Activated naive CD4-positive, alpha-beta T cell treated with anti-CD3 and anti-CD28 coated beads, Interleukin-2, amount 50 U/mL, for 24 hours (primary cell): ENCODE data around the gene MGP.

Source experiments
- H3K27ac Mint-ChIP-seq: one replicate; pipeline ENCODE4 v1.8.0; 2021; ENCODE audit warnings: mild to moderate bottlenecking, mixed read lengths
- H3K27me3 Mint-ChIP-seq: one replicate; pipeline ENCODE4 v1.8.0; 2021; ENCODE audit warnings: mixed read lengths
- H3K36me3 Mint-ChIP-seq: one replicate; pipeline ENCODE4 v1.8.0; 2021; ENCODE audit warnings: mixed read lengths
- H3K4me1 Mint-ChIP-seq: one replicate; pipeline ENCODE4 v1.8.0; 2021; ENCODE audit warnings: mixed read lengths
- H3K4me3 Mint-ChIP-seq: one replicate; pipeline ENCODE4 v1.8.0; 2021; ENCODE audit warnings: mild to moderate bottlenecking, mixed read lengths
- H3K9me3 Mint-ChIP-seq: one replicate; pipeline ENCODE4 v1.8.0; 2021; ENCODE audit warnings: mixed read lengths

Gene MGP

GRCh38 chr12:14852880-14853279 is 32.8 kb downstream of the MGP start:
- H3K36me3 Mint-ChIP-seq, result peaks cover 2% of the 10 kb centered on the region
- no peaks in the 10 kb centered on the region for H3K9me3 Mint-ChIP-seq
- no peaks in the 10 kb centered on the region for H3K4me1 Mint-ChIP-seq
- H3K4me3 Mint-ChIP-seq, result no peak overlapping the region
- no peak overlapping the region for H3K27ac Mint-ChIP-seq
- H3K27me3 Mint-ChIP-seq, result no peaks in the 10 kb centered on the region

GRCh38 chr12:14850929-14851663 is 34.6 kb downstream of the MGP start:
- Mint-ChIP-seq H3K36me3 (no peaks in the 10 kb centered on the region), H3K27ac (no peak overlapping the region), H3K4me3 (no peak overlapping the region), H3K27me3 (no peaks in the 10 kb centered on the region), H3K4me1 (peaks cover 5% of the 10 kb centered on the region), H3K9me3 (no peaks in the 10 kb centered on the region)

GRCh38 chr12:14849661-14850060 is 36.0 kb downstream of the MGP start:
- no peak overlapping the region for H3K27ac Mint-ChIP-seq
- H3K9me3 Mint-ChIP-seq, result no peaks in the 10 kb centered on the region
- no peaks in the 10 kb centered on the region for H3K27me3 Mint-ChIP-seq
- H3K36me3 Mint-ChIP-seq, result no peaks in the 10 kb centered on the region
- no peak overlapping the region for H3K4me3 Mint-ChIP-seq
- H3K4me1 Mint-ChIP-seq, result peaks cover 10% of the 10 kb centered on the region

- Mint-ChIP-seq H3K9me3 (no peaks in the 10 kb centered on the region), H3K4me1 (peaks cover 10% of the 10 kb centered on the region), H3K27ac (no peak overlapping the region), H3K27me3 (no peaks in the 10 kb centered on the region), H3K36me3 (no peaks in the 10 kb centered on the region), H3K4me3 (no peak overlapping the region)
Observed at GRCh38 chr12:14846876-14847580, 38.6 kb downstream of the MGP start.

GRCh38 chr12:14846042-14846587 is 39.5 kb downstream of the MGP start:
- Mint-ChIP-seq H3K36me3 (no peaks in the 10 kb centered on the region), H3K4me1 (peaks cover 10% of the 10 kb centered on the region), H3K27me3 (no peaks in the 10 kb centered on the region), H3K9me3 (no peaks in the 10 kb centered on the region), H3K4me3 (no peak overlapping the region), H3K27ac (no peak overlapping the region)

- Mint-ChIP-seq H3K4me1 (peaks cover 10% of the 10 kb centered on the region), H3K27ac (peak overlapping the region; percentile 10), H3K9me3 (no peaks in the 10 kb centered on the region), H3K4me3 (no peak overlapping the region), H3K27me3 (no peaks in the 10 kb centered on the region), H3K36me3 (no peaks in the 10 kb centered on the region)
Observed at GRCh38 chr12:14845350-14845750, 40.3 kb downstream of the MGP start.

GRCh38 chr12:14844401-14844800 is 41.3 kb downstream of the MGP start:
- Mint-ChIP-seq H3K4me3 (no peak overlapping the region), H3K36me3 (no peaks in the 10 kb centered on the region), H3K27ac (no peak overlapping the region), H3K9me3 (no peaks in the 10 kb centered on the region), H3K4me1 (peaks cover 10% of the 10 kb centered on the region), H3K27me3 (no peaks in the 10 kb centered on the region)

GRCh38 chr12:14843425-14843887 is 42.2 kb downstream of the MGP start, which contains the start of gene ART4:
Gene ART4 (minus strand): TSS chr12:14843526. CDS start chr12:14843113, 413 bp downstream.
- peaks cover 10% of the 10 kb centered on the region for H3K4me1 Mint-ChIP-seq
- no peaks in the 10 kb centered on the region for H3K36me3 Mint-ChIP-seq
- no peak within 1 kb of the TSS for H3K27ac Mint-ChIP-seq
- no peaks in the 10 kb centered on the region for H3K9me3 Mint-ChIP-seq
- no peak within 1 kb of the TSS for H3K4me3 Mint-ChIP-seq
- H3K27me3 Mint-ChIP-seq, result no peaks in the 10 kb centered on the region

- Mint-ChIP-seq H3K4me1 (peaks cover 10% of the 10 kb centered on the region), H3K4me3 (no peak overlapping the region), H3K27ac (no peak overlapping the region), H3K9me3 (no peaks in the 10 kb centered on the region), H3K36me3 (no peaks in the 10 kb centered on the region), H3K27me3 (no peaks in the 10 kb centered on the region)
Observed at GRCh38 chr12:14842315-14842714, 43.3 kb downstream of the MGP start.

GRCh38 chr12:14841761-14842160 is 43.9 kb downstream of the MGP start:
- Mint-ChIP-seq H3K27me3 (no peaks in the 10 kb centered on the region), H3K4me1 (peaks cover 10% of the 10 kb centered on the region), H3K9me3 (no peaks in the 10 kb centered on the region), H3K27ac (no peak overlapping the region), H3K36me3 (no peaks in the 10 kb centered on the region), H3K4me3 (no peak overlapping the region)

- Mint-ChIP-seq H3K36me3 (no peaks in the 10 kb centered on the region), H3K9me3 (no peaks in the 10 kb centered on the region), H3K4me1 (peaks cover 5% of the 10 kb centered on the region), H3K4me3 (no peak overlapping the region), H3K27ac (no peak overlapping the region), H3K27me3 (peaks cover 2% of the 10 kb centered on the region)
Observed at GRCh38 chr12:14840616-14841015, 45.0 kb downstream of the MGP start.

- Mint-ChIP-seq H3K27ac (no peak overlapping the region), H3K9me3 (no peaks in the 10 kb centered on the region), H3K4me1 (no peaks in the 10 kb centered on the region), H3K4me3 (no peak overlapping the region), H3K27me3 (peaks cover 6% of the 10 kb centered on the region), H3K36me3 (no peaks in the 10 kb centered on the region)
Observed at GRCh38 chr12:14839262-14839661, 46.4 kb downstream of the MGP start.

GRCh38 chr12:14836336-14837210 is 49.1 kb downstream of the MGP start:
- Mint-ChIP-seq H3K4me3 (no peak overlapping the region), H3K36me3 (peaks cover 2% of the 10 kb centered on the region), H3K9me3 (no peaks in the 10 kb centered on the region), H3K27me3 (peaks cover 7% of the 10 kb centered on the region), H3K4me1 (no peaks in the 10 kb centered on the region), H3K27ac (no peak overlapping the region)

- peaks cover 7% of the 10 kb centered on the region for H3K27me3 Mint-ChIP-seq
- H3K4me1 Mint-ChIP-seq, result no peaks in the 10 kb centered on the region
- no peak overlapping the region for H3K4me3 Mint-ChIP-seq
- no peaks in the 10 kb centered on the region for H3K9me3 Mint-ChIP-seq
- H3K27ac Mint-ChIP-seq, result no peak overlapping the region
- peaks cover 2% of the 10 kb centered on the region for H3K36me3 Mint-ChIP-seq
Observed at GRCh38 chr12:14834509-14834908, 51.1 kb downstream of the MGP start.

- H3K9me3 Mint-ChIP-seq, result no peaks in the 10 kb centered on the region
- H3K27me3 Mint-ChIP-seq, result peaks cover 7% of the 10 kb centered on the region
- H3K36me3 Mint-ChIP-seq, result peaks cover 2% of the 10 kb centered on the region
- no peak overlapping the region for H3K27ac Mint-ChIP-seq
- no peaks in the 10 kb centered on the region for H3K4me1 Mint-ChIP-seq
- H3K4me3 Mint-ChIP-seq, result no peak overlapping the region
Observed at GRCh38 chr12:14833952-14834351, 51.7 kb downstream of the MGP start.
